AG04449 (cell line): ENCODE results near the gene ZNF81.

ENCODE experiments used
- CTCF ChIA-PET: fragments of 350-600 bp; formaldehyde crosslinking; extraction: SDS; loops from one replicate; lab custom pipeline; 2021; ENCODE audit warnings: antibody characterized with exemption; lab: Yijun Ruan, JAX
- POLR2A ChIA-PET: fragments of 400-600, 350-600 bp; formaldehyde crosslinking; extraction: SDS; loops from one replicate; lab custom pipeline; 2020; ENCODE audit warnings: antibody characterized with exemption, inconsistent platforms; lab: Yijun Ruan, JAX
- DNase-seq: peaks from one replicate; pipeline ENCODE4 v3.0.0-alpha.2; 2010; ENCODE audit warnings: low read depth, low spot score
- H3K4me3 ChIP-seq: 2 replicates; pipeline ENCODE4 v1.5.1; 2011; ENCODE audit warnings: low read depth, mild to moderate bottlenecking, control low read depth, low read length
- CTCF ChIP-seq: IDR thresholded peaks from one replicate; pipeline ENCODE4 v1.5.1; 2011; ENCODE audit warnings: mild to moderate bottlenecking, moderate library complexity, low read length, control low read depth, inconsistent platforms; ENCODE audit not compliant: insufficient read depth; ENCODE audit errors: missing control alignments

Gene ZNF81

GRCh38 chrX:47873123-47873522 lies 36.4 kb downstream of the ZNF81 start:
- no peak for DNase-seq
- ChIA-PET POLR2A (no interaction called here), CTCF (no interaction called here)
- TF ChIP-seq CTCF: no peak
- H3K4me3 ChIP-seq: no peak overlapping the region

- DNase-seq: no peak
- no peak for TF ChIP-seq CTCF
- no peak overlapping the region for H3K4me3 ChIP-seq
- POLR2A ChIA-PET: interaction anchor here (0.5 kb wide), 1 partner anchor 155 kb away, joined by 4 read pairs; no protein-coding TSS in a partner anchor
- CTCF ChIA-PET: no interaction called here
Observed at GRCh38 chrX:47877327-47877726, 40.6 kb downstream of the ZNF81 start.

DNA sequence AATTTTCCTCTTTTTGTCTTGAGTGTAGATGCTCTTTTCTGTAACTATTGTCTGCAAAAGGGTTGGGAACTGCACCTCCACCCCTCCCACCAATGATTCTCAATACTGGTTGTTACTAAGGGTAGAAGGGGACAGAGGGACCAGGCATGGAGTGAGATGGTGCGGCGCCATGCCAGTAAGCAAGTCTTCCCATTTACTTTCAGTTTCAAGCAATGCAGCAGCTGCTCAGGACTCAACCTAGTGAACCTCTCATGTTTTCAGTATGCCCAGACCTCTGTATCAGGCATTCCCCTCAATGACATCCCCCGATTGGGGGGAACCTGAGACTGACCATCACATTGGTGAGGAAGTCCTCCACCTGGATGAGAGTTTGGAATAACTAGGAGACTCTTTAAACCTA lies 41.5 kb downstream of the ZNF81 start:
- CTCF ChIA-PET: no interaction called here
- no peak for DNase-seq
- TF ChIP-seq CTCF: no peak
- no peak overlapping the region for H3K4me3 ChIP-seq
- POLR2A ChIA-PET: no interaction called here

DNA sequence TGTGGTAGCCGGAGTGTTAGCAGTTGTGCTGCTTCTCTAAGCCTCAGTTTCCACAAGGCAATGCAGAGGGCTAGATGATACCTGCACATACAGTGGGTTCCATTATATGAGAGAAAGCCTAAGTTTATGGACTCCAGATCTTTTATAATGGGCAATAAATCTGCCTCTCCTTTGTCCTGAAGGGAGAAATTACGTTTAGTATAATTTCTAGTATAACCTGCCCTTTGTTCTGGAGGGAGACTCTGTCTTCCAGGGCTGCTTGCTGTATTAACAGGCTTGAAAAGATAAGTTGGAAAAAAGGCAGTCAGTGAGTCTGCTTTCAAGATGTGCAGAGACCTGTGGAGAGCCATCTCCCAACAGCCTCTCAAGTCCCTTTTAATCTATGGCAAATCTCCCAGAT lies 42.8 kb downstream of the ZNF81 start:
- ChIA-PET POLR2A (no interaction called here), CTCF (no interaction called here)
- no peak for TF ChIP-seq CTCF
- no peak overlapping the region for H3K4me3 ChIP-seq
- no peak for DNase-seq

- no peak for DNase-seq
- POLR2A ChIA-PET: no interaction called here
- CTCF ChIA-PET: no interaction called here
- TF ChIP-seq CTCF: no peak
- H3K4me3 ChIP-seq: no peak overlapping the region
Observed at GRCh38 chrX:47880927-47881326, 44.2 kb downstream of the ZNF81 start.

DNA sequence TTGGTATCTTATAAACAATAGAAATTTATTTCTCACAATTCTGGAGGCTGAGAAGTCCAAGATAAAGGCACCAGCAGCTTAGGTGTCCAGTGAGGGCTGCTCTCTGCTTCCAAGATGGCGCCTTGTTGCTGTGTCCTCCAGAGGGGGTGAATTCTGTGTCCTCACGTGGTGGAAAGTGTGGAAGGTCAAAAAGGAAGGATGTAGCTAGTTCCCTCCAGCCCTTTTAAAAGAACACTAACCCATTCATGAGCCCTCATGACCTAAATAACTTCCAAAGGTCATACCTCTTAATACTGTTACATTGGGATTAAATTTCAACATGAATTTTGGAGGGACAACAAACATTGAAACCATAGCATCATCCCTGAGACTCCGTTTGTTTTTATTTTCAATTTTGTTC lies 48.8 kb downstream of the ZNF81 start:
- no peak overlapping the region for H3K4me3 ChIP-seq
- DNase-seq: no peak
- TF ChIP-seq CTCF: no peak
- POLR2A ChIA-PET: no interaction called here
- CTCF ChIA-PET: no interaction called here

DNA sequence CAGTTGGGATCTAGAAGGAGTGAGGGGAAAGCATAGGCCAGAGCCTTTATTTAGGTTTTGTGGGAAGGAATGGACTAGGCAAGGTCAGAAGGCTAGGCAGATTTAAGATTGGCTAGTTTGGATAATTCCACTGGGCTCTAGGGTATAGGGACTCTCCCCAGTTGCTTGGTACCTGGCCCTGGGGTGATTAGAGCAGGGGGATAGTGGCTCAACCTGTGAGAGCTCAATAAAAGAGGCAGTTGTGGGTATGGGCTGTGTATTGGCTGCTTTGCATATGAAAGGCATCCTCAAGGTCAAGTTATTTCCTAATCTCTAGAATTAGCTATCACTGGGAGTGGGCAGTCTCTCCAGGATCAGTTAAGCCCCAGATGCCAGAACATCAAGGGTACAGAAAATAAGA lies 61.3 kb downstream of the ZNF81 start:
- POLR2A ChIA-PET: no interaction called here
- no peak overlapping the region for H3K4me3 ChIP-seq
- no peak for DNase-seq
- TF ChIP-seq CTCF: no peak
- CTCF ChIA-PET: no interaction called here
